Suppressor macrophage treated with lipopolysaccharide for 4 hours (primary cell): ENCODE data around the gene RASD2.

Source experiments
- DNase-seq: peaks from one replicate; pipeline ENCODE4 v3.0.0-alpha.2; 2020

RASD2 gene

DNA sequence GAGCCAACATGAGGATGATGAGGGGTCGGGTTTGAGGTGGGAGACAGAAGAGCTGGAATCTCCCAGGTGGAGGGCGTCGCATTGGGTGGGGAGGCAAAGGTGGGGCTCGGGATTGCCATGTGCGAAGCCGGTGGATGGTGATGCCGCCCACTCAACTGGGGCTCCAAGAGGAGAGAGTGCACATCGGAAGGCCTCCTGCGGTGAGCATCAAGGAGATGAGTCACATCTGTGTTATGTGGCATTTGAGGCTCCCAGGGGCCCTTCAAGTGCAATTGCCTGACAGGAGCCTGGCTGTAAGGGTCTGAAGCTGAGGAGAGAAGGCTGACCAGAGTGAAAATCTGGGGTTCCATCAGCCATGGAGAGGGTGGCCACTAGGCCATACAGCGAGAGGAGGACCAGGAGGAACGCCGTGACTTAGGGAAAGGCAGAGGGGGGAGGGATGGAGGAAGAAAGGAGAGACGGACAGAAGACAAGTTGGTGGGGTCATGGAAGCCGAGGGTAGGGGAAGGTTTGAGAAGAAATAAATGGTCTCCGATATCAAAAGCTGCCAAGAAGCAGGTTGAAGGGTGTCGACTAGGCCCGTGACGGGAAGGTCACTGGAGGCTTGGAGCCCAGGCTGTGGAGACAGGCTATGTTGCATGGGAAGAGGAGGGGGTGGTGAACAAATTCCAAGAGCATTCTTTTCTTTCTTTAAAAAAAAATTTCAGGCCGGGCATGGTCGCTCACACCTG lies 21.3 kb downstream of the RASD2 start:
- no peak for DNase-seq

DNA sequence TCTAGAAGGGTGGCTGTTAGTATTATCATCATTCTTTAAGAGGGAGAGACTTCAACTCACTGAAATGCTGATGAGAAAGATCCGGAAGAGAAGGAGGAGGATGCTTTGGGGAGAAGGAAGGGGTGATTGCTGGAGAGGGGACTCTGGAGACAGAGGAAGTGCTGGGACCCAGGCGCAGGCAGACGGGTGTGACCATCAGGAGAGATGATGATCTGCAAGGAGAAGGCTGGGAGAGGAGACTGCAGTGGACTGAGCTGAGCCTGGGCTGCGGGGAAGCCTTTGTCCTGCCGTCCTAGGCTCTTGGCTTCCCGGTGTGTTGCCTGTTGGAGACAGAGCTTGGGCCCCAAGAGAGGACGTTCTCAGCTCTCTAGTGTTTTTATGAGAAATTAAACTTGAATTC lies 22.6 kb downstream of the RASD2 start:
- DNase-seq: no peak

DNA sequence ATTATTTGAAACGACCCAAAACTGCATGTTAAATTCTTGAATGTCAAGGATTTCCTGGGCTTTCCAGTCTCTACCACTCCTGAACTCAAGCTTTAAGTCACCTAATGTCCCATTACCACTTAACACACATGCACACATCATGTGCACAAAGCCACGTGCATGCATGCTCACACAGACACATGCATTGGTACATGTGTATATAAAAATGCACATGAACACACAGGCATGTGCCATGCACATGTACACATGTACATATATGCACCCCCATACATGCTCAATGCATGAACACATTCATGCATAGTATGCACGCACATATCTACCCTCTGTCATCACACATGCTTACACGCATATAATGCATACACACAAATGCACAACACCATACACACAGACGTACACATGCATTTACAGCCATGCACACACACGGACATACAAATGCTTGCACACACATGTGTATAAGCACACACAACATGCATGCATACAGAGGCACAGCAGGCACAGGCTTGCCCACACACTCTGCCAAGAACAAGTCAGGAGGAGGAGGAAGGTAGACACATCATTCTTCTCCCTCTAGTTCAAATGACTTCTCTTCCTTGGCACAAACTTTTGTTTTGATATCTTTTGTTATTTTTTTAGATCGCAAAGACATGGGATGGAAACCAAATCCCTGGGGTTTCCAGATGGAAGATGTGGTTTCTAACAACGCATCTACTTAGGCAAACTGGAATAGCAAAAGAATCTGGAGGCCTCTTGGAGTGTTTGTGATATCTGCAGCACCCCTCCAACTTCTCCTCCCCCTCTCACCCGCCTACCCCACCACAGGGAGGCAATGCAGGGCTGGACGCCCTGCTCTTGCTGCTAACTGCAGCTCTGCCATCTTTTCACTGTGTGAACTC lies 24.6 kb downstream of the RASD2 start:
- no peak for DNase-seq

DNA sequence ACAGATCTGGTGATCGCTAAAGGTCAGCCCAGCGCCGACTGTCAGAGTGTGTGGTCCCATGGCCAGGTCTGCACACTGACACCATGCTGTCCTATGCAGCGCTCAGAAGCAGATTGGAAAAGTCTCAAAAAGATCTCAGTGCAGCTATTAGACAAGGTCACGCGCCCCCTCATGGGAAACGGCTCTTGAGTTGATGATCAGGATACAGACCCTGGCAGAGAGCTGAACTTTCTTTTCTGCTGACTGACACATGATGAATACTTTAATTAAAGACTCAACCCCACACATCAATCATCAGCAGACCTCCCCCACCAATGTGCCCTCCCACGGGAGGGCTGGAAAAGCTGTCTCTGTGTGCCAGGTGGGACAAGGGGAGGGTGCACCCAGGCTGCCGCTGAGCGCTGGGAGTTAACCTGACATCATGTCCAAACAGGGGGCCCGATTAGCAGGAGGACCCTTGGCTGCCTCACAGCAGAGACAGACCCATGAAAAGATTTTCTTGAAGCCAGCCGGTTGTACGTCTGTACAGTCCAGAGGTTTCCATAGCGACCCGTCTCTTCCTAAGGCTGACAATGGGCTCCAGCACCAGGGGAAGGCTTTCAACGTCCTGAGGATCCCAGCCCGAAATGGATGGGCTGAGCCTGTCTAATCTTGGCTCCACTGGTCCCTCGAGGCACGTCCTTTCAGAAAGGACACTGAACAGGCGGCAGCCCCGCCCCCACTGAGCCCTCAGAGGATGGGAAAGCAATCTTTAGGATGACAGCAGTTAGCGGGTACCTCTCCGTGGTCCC lies 26.9 kb downstream of the RASD2 start:
- DNase-seq: no peak

DNA sequence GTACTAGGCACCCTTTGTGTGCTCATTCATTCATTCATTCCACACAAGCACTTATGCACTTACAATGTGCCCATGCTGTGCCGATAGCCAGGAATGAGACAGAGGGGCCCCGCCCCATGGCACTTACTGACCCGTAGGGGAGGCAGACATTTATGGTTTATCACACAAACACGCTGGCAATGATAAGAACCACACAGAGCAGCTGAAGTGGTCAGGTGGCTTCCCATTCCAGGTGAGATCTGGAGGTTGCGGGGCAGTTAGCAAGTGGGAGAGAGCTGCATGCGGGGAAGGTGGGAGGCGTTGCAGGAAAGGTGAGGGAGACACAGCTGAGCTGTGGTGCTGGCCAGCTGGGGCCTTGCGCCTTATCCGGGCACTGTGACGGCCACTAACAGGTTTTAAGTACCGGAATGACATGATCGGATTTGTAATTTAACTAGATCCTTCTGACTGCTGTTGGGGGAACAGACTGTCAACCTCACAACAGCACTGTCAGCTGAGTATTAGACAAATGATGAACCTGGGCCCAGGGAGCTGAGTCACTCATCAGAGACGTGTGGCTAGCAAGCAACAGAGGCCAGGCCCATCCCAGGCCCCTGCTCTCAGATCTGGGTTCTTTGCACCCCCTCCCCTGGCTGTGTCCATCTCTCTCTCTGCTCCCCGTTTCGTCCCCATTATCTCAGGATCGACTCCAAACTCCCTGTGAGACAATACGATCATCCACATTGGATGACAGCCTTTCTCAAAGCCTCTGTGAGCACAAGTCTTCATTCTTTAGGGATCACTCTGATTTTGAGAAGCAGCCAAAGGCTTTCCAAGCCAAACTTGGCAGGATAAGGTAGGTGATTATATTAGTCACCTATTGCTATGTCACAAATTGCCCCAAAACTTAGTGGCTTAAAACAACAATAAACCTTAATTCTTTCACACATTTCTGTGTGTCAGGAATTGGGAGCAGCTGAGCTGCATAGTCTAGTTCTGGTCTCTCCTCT lies 28.4 kb downstream of the RASD2 start:
- no peak for DNase-seq

DNA sequence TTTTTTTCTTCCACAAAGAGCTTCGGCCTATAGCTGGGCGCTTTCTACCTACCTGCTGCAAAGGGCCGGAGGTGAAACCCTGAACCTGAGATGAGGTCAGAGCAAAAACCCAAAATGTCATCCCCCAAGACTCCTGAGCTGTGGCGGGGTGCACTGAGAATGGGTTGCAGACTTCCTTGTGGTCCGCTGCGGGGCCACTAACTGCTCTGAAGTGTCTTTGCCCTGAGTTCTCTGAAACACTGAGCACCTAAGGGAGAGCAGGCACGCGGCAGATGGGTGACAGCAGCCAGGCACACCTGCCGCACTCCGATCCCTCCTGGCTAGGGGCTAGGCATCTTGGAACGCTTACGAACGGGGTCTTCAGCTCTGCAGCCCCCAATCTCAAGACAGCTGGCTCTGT lies 29.3 kb downstream of the RASD2 start:
- DNase-seq: no peak

DNA sequence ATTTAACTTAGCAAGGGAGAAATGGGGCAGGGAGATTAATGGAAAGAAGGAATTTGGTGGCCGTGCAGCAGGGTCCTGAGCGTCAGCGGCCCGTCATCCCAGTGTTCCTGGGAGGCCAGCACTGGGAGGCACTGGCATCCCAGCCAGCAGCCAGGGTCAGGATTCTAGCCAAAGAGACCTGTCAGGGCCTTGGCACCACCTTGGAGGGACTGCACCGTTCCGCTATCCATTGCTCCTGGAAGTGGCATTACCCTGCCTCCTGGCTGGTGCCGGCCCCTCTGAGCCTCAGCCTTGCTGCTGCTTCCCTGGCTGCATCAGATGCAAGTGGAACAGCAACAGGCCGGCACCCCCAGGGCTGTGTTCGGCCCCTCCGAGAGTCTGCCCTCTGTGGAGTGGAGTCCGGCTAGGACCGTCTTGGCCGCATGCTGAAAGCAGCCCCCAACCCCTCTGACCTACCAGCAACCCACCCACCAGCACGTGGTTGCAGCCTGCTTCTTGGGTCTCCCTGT lies 30.1 kb downstream of the RASD2 start:
- DNase-seq: no peak

DNA sequence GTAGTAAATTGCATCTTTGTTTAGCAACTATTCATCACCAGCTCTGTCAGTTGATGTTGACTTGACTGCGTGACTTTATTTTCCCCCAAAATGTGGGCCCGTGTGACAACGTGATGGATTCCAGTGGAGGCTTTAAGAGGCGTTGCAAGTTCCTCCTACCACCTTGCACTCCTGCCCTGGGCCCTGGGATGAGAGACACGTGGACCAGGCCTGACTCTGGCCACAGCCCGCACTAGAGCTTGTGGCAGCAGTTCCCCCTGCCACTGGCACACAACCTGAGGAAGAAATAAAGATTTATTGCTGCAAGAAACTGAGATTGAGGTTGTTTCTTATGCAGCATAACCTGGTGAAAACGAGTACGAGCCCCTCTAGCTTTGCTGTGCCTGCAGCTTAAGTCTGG lies 31.9 kb downstream of the RASD2 start:
- DNase-seq: no peak

DNA sequence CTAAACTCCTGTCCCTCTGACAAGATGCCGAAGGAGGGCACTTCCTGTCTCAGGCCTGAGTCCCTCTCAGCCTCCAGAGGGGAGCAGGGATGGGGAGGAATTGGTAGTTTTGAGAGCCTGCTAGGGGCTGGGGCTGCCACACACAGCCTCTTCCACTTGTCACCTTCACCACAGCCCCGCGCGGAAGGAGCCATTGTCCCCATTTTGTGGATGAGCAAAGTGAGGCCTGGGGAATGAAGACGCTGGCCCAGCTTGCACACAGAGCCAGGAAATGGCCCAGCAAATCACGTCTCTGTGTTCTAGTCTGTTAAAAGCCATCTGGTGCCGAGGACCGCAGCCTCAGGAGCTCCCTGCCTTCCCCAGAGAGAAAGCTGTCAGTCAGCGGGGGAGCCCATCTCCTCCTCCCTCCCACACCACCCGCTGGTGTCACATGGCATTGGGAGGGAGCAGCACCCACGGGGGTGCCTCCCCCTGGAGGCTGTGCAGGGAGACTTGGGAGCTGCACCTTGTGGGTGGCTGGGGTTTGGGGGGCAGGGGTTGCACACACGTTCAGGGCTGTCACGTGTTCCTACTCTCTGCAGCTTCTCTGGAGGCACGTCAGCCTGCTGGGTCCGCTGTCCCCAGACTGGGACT lies 34.6 kb downstream of the RASD2 start:
- DNase-seq: no peak

DNA sequence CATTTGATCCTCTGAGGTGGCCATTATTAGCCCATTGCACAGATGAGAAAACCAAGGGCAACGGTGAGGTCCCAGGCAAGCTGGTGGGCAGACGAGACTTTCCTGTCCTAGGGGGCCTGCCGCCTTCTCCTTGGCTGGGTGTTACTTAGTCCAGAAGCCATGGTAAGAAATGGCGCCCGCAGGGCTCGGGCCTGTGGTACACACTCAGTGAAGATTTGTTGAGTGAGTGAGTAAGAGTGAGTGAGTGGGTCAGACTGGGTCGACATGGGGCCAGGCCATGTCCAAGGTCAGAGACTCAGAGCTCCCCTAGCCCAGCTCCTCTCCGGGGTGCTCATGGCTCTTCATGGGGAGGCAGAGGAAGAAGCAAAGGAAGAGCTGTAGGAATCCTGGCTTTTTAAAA lies 36.0 kb downstream of the RASD2 start:
- no peak for DNase-seq

DNA sequence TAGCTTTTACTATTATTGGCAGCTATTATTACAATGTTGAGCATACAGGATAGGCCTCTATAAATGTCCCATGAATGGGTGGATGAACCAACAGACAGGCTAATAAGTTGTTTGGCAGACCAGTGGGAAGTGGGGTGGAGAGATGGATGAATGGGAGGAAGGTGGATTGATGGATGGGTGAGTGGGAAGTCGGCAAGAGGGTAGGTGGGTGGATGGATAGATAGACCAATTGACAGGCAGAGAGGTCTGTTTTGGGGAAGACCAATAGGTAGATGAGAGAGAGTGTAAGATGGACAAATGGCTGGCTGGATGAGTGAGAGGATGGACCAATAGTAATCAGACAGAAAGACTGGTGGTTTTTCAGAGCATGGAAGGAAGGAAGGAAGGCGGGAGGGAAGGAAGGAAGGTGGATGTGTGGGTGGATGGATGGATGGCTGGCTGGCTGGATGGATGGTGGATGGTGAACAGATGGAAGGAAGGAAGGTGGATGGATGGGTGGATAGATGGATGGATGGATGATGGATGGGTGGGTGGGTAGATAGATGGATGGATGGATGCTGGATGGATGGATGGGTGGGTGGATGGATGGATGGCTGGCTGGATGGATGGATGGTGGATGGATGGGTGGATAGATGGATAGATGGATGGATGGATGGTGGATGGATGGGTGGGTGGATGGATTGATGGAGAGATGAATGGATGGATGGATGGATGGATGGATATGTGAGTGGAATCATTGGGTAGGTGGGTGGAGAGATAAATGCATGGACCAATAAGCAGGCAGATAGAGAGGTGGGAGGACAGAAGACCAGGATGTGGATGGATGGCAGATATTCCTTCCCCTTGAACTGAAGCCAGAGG lies 37.4 kb downstream of the RASD2 start:
- no peak for DNase-seq

DNA sequence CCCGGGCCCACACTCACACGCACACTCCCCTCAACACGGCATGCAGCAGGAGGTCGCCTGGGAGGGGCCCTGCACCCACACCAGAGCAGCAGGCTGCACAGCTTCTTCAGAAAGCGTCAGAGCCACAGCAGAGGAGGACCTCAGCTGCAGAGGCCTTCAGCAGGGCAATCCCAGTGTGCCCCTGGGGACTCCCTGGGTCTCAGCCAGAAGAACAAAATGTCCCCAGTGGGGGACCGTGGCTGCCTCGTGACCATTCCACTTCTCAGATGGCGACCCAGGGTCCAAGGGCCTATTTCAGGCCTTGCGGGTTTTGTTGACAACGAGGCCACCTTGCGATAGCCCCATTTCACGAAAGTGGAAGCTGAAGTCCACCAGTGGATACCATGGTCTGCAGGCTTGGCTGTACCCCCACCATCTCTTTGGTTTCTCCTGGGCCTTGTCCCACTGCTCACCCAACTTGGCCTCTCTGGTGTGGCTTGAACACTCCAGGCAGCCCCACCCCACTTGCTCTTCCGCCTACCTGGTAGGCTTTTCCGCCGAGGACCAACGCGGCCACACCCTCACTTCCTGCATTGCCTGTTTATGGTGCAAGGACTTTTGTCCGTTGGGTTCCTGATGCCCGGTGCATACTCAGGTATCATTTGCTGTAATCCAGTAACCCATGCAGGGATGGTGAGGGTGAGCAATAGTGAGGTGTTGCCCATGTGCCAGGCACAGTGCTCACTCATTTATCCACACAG lies 38.4 kb downstream of the RASD2 start:
- no peak for DNase-seq

DNA sequence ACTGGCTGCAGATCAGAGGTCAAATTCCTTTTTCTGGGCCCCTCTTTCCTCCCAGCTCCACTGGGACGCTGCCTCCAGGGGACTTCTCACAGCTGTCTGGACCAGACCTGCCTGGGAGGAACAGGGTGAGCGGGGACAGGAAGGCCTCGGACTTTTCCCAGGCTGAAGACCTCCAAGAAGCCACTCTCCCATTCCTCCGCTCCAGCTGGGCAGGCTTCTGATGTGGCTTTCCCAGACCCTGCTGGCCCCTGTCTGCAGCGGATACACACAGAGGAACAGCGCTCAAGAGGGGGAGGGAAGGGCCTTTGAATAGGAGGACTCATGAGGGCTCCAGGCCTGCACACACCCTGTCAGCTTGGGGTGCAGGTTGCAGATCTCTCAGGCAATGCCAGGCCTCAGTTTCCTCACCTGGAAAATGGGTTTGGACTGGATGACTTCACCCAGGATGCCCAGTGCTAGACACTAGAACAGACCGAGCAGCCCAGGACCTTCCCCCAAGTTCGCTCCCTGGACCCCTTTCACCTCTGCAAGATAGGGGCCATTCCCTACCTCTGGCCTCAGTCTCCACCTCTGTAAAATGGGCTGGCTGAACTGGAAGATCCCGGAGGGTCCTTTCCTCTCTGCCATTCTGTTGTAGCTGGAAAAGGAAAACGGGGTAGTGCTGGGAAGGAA lies 39.9 kb downstream of the RASD2 start:
- DNase-seq: no peak

DNA sequence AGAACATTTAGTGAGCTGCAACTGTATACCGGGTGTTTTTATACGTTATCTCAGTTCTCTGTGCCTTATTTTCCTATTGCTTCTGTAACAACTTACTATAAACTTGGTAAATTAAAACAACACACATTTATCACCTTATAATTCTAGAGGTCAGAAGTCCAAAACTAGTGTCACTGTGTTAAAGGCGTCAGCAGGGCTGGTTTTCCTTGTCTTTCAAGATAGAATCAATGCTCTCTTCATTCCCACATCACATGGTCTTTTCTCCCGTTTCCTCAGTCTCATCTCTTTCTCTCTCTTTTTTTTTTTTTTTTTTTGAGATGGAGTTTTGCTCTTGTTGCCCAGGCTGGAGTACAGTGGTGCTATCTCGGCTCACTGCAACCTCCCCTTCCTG lies 40.4 kb downstream of the RASD2 start:
- DNase-seq: no peak

DNA sequence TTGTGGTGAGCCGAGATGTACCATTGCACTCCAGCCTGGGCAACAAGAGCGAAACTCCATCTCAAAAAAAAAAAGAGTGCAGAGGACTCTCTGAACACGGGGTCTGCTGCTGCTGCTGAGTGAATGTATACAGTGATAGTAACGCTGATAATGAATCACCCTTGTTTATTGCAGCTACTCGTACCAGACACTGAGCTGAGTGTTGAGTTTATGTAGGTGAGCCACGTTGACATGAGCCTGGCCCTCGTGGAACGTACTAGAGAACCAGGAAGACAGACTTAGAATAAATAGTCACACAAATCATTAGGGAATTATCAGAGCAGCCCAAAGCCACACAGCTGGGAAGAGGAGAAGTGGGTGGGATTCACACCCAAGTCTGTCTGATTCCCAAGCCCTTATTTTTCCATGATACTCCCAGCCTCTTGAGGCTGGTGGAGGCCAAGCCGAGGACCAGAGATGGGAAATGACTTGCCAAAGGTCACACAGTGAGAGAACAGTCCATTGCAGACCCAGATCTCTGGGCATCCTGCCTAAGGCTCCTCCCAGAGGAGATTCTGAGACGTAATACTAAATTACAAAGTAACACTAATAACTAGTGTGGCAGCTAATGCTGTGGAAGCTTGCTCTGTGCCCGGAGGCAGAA lies 41.7 kb downstream of the RASD2 start:
- DNase-seq: no peak

DNA sequence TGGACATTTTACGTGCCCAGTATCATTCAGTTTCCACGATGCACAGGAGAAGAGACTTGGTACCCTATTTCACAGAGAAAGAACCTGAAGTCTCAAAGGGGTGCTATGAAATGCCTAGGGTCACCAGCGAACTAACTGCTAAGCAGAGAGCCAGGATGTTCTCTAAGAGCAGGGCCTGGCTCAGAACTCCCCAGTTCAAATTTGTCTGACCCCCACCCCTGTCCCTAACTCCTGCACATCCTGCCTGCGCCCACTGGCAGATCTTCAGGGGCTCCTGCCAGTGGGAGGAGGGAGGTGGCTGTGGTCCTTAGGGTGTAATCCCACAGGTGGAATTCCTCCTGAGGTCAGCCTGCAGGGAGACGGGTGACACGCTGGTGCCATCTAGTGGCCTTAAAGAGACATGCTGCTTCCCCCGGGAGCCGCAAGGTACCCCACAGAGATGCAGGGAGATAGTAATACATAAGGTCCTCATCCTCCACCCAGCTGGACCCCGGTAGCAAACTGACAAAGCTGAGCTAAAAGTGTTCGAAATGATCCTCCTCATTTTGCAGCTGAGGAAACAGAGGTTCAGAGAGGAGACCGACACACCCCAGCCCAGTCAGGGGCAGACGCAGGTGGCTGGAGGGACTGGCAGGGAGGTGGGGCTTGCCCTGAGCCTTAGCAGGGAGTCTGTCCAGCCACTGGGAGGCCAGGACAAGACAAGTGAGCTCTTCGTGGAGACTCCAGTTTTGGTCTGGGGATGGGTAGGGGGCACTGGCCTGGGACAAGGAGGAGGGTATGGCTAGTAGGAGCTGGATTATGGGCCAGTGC lies 42.4 kb downstream of the RASD2 start:
- DNase-seq: peak; percentile 69

DNA sequence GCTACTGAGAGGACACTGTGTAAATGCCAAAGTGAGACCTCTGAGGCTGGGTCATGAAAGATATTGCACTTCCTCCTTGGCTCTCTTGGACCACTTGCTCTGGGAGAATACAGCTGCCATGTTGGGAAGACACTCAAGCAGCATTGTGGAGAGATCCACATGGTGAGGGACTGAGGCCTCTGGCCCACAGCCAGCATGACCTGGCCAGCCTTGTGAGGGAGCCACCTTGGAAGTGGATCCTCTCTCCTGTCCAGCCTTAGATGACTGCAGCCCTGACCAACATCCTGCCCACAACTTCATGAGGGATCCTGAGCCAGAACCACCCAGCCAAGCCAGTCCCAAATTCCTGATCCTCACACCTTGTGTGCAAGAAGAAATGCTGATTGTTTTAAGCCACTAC lies 46.1 kb downstream of the RASD2 start:
- no peak for DNase-seq

DNA sequence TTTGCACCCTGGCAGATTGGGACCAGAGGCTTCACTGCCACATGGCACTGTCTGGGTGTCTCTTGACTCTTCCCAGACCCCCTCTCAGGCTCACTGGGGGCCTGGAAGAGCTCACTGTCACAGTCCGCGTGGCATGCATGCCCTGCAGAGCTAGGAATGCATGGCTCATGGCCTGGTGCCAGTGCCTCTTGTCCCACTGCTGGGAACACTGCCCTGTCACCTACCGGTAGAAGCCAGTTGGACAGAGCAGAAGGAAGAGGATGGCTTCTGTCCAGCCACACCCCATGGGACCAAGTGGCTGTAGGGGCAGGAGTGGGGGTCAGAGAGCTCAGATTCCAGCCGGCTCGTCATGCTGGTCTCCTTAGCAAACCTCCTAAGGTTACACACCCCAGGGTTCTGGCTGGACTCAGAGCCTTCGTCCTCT lies 46.8 kb downstream of the RASD2 start:
- DNase-seq: no peak
